ENCODE data around the gene CCDC157.

CCDC157 gene

GRCh38 chr22:30386960-30387827 lies 30.4 kb downstream of the CCDC157 start, which contains the start of gene RNF215:
Gene RNF215, minus strand, starts transcription at chr22:30387411. Its CDS starts 98 bp downstream, at chr22:30387313.
- H3K4me1 Mint-ChIP-seq: peaks cover 22% of the 10 kb centered on the region
- H3K9me3 Mint-ChIP-seq: no peaks in the 10 kb centered on the region
- DNase-seq (ENCODE audit: low spot score in 2 of 2) (peak; percentile 61 to 65), ATAC-seq (replicated peaks; ENCODE audit: extremely low read depth, poor library complexity, severe bottlenecking) (peak; percentile 75)
- peaks cover 6% of the 10 kb centered on the region for H3K36me3 Mint-ChIP-seq (ENCODE audit: insufficient read depth)
- peak within 1 kb of the TSS; percentile 73 for H3K4me3 Mint-ChIP-seq
- peak within 1 kb of the TSS; percentile 41 for H3K27ac Mint-ChIP-seq (ENCODE audit: low read depth)
- H3K27me3 Mint-ChIP-seq: no peaks in the 10 kb centered on the region

- no peak overlapping the region for H3K4me3 Mint-ChIP-seq
- H3K9me3 Mint-ChIP-seq: no peaks in the 10 kb centered on the region
- H3K4me1 Mint-ChIP-seq: peaks cover 21% of the 10 kb centered on the region
- DNase-seq (ENCODE audit: low spot score in 2 of 2) (peak; percentile 59 to 66), ATAC-seq (replicated peaks; ENCODE audit: extremely low read depth, poor library complexity, severe bottlenecking) (peak; percentile 74)
- H3K27ac Mint-ChIP-seq (ENCODE audit: low read depth): peak overlapping the region; percentile 52
- peaks cover 6% of the 10 kb centered on the region for H3K36me3 Mint-ChIP-seq (ENCODE audit: insufficient read depth)
- peaks cover 21% of the 10 kb centered on the region for H3K27me3 Mint-ChIP-seq
Observed at GRCh38 chr22:30390974-30391691, 34.3 kb downstream of the CCDC157 start.

GRCh38 chr22:30392661-30393321 lies 36.0 kb downstream of the CCDC157 start:
- Mint-ChIP-seq H3K27ac (ENCODE audit: low read depth) (no peak overlapping the region), H3K9me3 (no peaks in the 10 kb centered on the region), H3K4me1 (peaks cover 19% of the 10 kb centered on the region), H3K27me3 (peaks cover 24% of the 10 kb centered on the region), H3K4me3 (no peak overlapping the region), H3K36me3 (ENCODE audit: insufficient read depth) (peaks cover 7% of the 10 kb centered on the region)
- ATAC-seq (replicated peaks; ENCODE audit: extremely low read depth, poor library complexity, severe bottlenecking) (no peak), DNase-seq (ENCODE audit: low spot score in 2 of 2) (no peak)

GRCh38 chr22:30393322-30393680 lies 36.5 kb downstream of the CCDC157 start:
- H3K9me3 Mint-ChIP-seq: no peaks in the 10 kb centered on the region
- peaks cover 7% of the 10 kb centered on the region for H3K36me3 Mint-ChIP-seq (ENCODE audit: insufficient read depth)
- peaks cover 29% of the 10 kb centered on the region for H3K27me3 Mint-ChIP-seq
- no peak for ATAC-seq (replicated peaks; ENCODE audit: extremely low read depth, poor library complexity, severe bottlenecking)
- peaks cover 24% of the 10 kb centered on the region for H3K4me1 Mint-ChIP-seq
- H3K4me3 Mint-ChIP-seq: no peak overlapping the region
- H3K27ac Mint-ChIP-seq (ENCODE audit: low read depth): no peak overlapping the region
- DNase-seq (ENCODE audit: low spot score in 2 of 2): no peak

GRCh38 chr22:30393885-30394284 lies 37.1 kb downstream of the CCDC157 start:
- no peak for DNase-seq (ENCODE audit: low spot score in 2 of 2)
- H3K27me3 Mint-ChIP-seq: peaks cover 33% of the 10 kb centered on the region
- H3K36me3 Mint-ChIP-seq (ENCODE audit: insufficient read depth): peaks cover 7% of the 10 kb centered on the region
- H3K27ac Mint-ChIP-seq (ENCODE audit: low read depth): no peak overlapping the region
- H3K4me3 Mint-ChIP-seq: no peak overlapping the region
- no peak for ATAC-seq (replicated peaks; ENCODE audit: extremely low read depth, poor library complexity, severe bottlenecking)
- H3K9me3 Mint-ChIP-seq: no peaks in the 10 kb centered on the region
- peaks cover 30% of the 10 kb centered on the region for H3K4me1 Mint-ChIP-seq

- H3K4me1 Mint-ChIP-seq: peaks cover 25% of the 10 kb centered on the region
- peak within 1 kb of the TSS; percentile 78 for H3K4me3 Mint-ChIP-seq
- H3K9me3 Mint-ChIP-seq: no peaks in the 10 kb centered on the region
- DNase-seq (ENCODE audit: low spot score in 2 of 2) (peak in 1 of 2 donors; percentile 20), ATAC-seq (replicated peaks; ENCODE audit: extremely low read depth, poor library complexity, severe bottlenecking) (peak; percentile 68)
- peak within 1 kb of the TSS; percentile 87 for H3K27ac Mint-ChIP-seq (ENCODE audit: low read depth)
- peaks cover 6% of the 10 kb centered on the region for H3K36me3 Mint-ChIP-seq (ENCODE audit: insufficient read depth)
- peaks cover 33% of the 10 kb centered on the region for H3K27me3 Mint-ChIP-seq
Observed at GRCh38 chr22:30396871-30397655, 40.3 kb downstream of the CCDC157 start, which contains the start of gene SEC14L2. Gene SEC14L2, plus strand, starts transcription at chr22:30397018. Its CDS starts 99 bp downstream, at chr22:30397117.

- DNase-seq (ENCODE audit: low spot score in 2 of 2) (no peak), ATAC-seq (replicated peaks; ENCODE audit: extremely low read depth, poor library complexity, severe bottlenecking) (no peak)
- peaks cover 6% of the 10 kb centered on the region for H3K36me3 Mint-ChIP-seq (ENCODE audit: insufficient read depth)
- peak overlapping the region; percentile 78 for H3K4me3 Mint-ChIP-seq
- peaks cover 33% of the 10 kb centered on the region for H3K27me3 Mint-ChIP-seq
- no peaks in the 10 kb centered on the region for H3K9me3 Mint-ChIP-seq
- H3K27ac Mint-ChIP-seq (ENCODE audit: low read depth): peak overlapping the region; percentile 87
- H3K4me1 Mint-ChIP-seq: peaks cover 25% of the 10 kb centered on the region
Observed at GRCh38 chr22:30397656-30398635, 41.1 kb downstream of the CCDC157 start.

- peaks cover 24% of the 10 kb centered on the region for H3K27me3 Mint-ChIP-seq
- peaks cover 25% of the 10 kb centered on the region for H3K4me1 Mint-ChIP-seq
- H3K36me3 Mint-ChIP-seq (ENCODE audit: insufficient read depth): peaks cover 6% of the 10 kb centered on the region
- peak overlapping the region; percentile 87 for H3K27ac Mint-ChIP-seq (ENCODE audit: low read depth)
- H3K4me3 Mint-ChIP-seq: peak overlapping the region; percentile 78
- H3K9me3 Mint-ChIP-seq: no peaks in the 10 kb centered on the region
- ATAC-seq (replicated peaks; ENCODE audit: extremely low read depth, poor library complexity, severe bottlenecking) (no peak), DNase-seq (ENCODE audit: low spot score in 2 of 2) (no peak)
Observed at GRCh38 chr22:30398685-30399680, 42.2 kb downstream of the CCDC157 start.

- no peak for ATAC-seq (replicated peaks; ENCODE audit: extremely low read depth, poor library complexity, severe bottlenecking)
Observed at GRCh38 chr22:30399718-30400117, 42.9 kb downstream of the CCDC157 start.

GRCh38 chr22:30400159-30400558 lies 43.4 kb downstream of the CCDC157 start:
- Mint-ChIP-seq H3K27ac (ENCODE audit: low read depth) (no peak overlapping the region), H3K36me3 (ENCODE audit: insufficient read depth) (peaks cover 6% of the 10 kb centered on the region), H3K27me3 (peaks cover 19% of the 10 kb centered on the region), H3K4me3 (no peak overlapping the region), H3K4me1 (peaks cover 25% of the 10 kb centered on the region), H3K9me3 (no peaks in the 10 kb centered on the region)
- DNase-seq (ENCODE audit: low spot score in 2 of 2): no peak
- ATAC-seq (replicated peaks; ENCODE audit: extremely low read depth, poor library complexity, severe bottlenecking): no peak

More at GRCh38 chr22:30399718-30400117, 42.9 kb downstream of the CCDC157 start:
- peak overlapping the region; percentile 87 for H3K27ac Mint-ChIP-seq (ENCODE audit: low read depth)
- peaks cover 25% of the 10 kb centered on the region for H3K4me1 Mint-ChIP-seq
- no peaks in the 10 kb centered on the region for H3K9me3 Mint-ChIP-seq
- peaks cover 21% of the 10 kb centered on the region for H3K27me3 Mint-ChIP-seq
- no peak for DNase-seq (ENCODE audit: low spot score in 2 of 2)
- H3K36me3 Mint-ChIP-seq (ENCODE audit: insufficient read depth): peaks cover 6% of the 10 kb centered on the region
- H3K4me3 Mint-ChIP-seq: no peak overlapping the region
